Activated naive CD8-positive, alpha-beta T cell treated with anti-CD3 and anti-CD28 coated beads for 36 hours (primary cell): ENCODE data around the gene PSMB11. TPM values are rescaled to one million over a fixed set of nuclear protein-coding genes. Genes with fewer than 3 reads are reported as not detected.

ENCODE experiments used
- DNase-seq: peaks from one replicate; pipeline ENCODE4 v3.0.0; 2021
- H3K27ac Mint-ChIP-seq: one replicate; pipeline ENCODE4 v1.8.0; 2022; ENCODE audit warnings: mild to moderate bottlenecking, moderate library complexity, mixed read lengths
- H3K27me3 Mint-ChIP-seq: one replicate; pipeline ENCODE4 v1.8.0; 2022; ENCODE audit warnings: mild to moderate bottlenecking, mixed read lengths
- H3K36me3 Mint-ChIP-seq: one replicate; pipeline ENCODE4 v1.8.0; 2021; ENCODE audit warnings: mild to moderate bottlenecking, mixed read lengths
- H3K4me1 Mint-ChIP-seq: one replicate; pipeline ENCODE4 v1.8.0; 2021; ENCODE audit warnings: mixed read lengths
- H3K4me3 Mint-ChIP-seq: one replicate; pipeline ENCODE4 v1.8.0; 2022; ENCODE audit warnings: mild to moderate bottlenecking, moderate library complexity, mixed read lengths
- H3K9me3 Mint-ChIP-seq: one replicate; pipeline ENCODE4 v1.8.0; 2022; ENCODE audit warnings: mixed read lengths
- total RNA-seq, 2 experiments: library from RNA; stranded (reverse); gene quantifications; one replicate each; pipeline ENCODE4 v1.2.3, GENCODE V29; 2021

PSMB11 gene
- total RNA-seq, 2 experiments from 2014 or later, result not detected

- Mint-ChIP-seq H3K36me3 (peaks cover 8% of the 10 kb centered on the region), H3K27ac (peak within 1 kb of the TSS; percentile 74), H3K27me3 (peaks cover 13% of the 10 kb centered on the region), H3K9me3 (no peaks in the 10 kb centered on the region), H3K4me3 (peak within 1 kb of the TSS; percentile 80), H3K4me1 (peaks cover 17% of the 10 kb centered on the region)
- peak; percentile 81 for DNase-seq
Measured at GRCh38 chr14:23056956-23057756, 15.1 kb downstream of the PSMB11 start, which contains the start of gene CDH24. CDH24 (minus strand) TSS chr14:23057520; CDS start chr14:23055733, 1,787 bp downstream.

- DNase-seq, result peak; percentile 84
- Mint-ChIP-seq H3K9me3 (no peaks in the 10 kb centered on the region), H3K4me3 (peak overlapping the region; percentile 76), H3K27me3 (peaks cover 13% of the 10 kb centered on the region), H3K27ac (no peak overlapping the region), H3K4me1 (peaks cover 17% of the 10 kb centered on the region), H3K36me3 (peaks cover 13% of the 10 kb centered on the region)
Measured at GRCh38 chr14:23057757-23058653, 16.0 kb downstream of the PSMB11 start.

- Mint-ChIP-seq H3K27ac (peak overlapping the region; percentile 10), H3K36me3 (peaks cover 19% of the 10 kb centered on the region), H3K4me1 (peaks cover 17% of the 10 kb centered on the region), H3K9me3 (no peaks in the 10 kb centered on the region), H3K27me3 (peaks cover 13% of the 10 kb centered on the region), H3K4me3 (no peak overlapping the region)
- no peak for DNase-seq
Measured at GRCh38 chr14:23058654-23059504, 16.9 kb downstream of the PSMB11 start.

GRCh38 chr14:23060536-23061260, 18.7 kb downstream of the PSMB11 start:
- no peak overlapping the region for H3K27ac Mint-ChIP-seq
- no peaks in the 10 kb centered on the region for H3K9me3 Mint-ChIP-seq
- DNase-seq, result no peak
- peaks cover 26% of the 10 kb centered on the region for H3K36me3 Mint-ChIP-seq
- H3K4me1 Mint-ChIP-seq, result peaks cover 17% of the 10 kb centered on the region
- H3K4me3 Mint-ChIP-seq, result no peak overlapping the region
- peaks cover 13% of the 10 kb centered on the region for H3K27me3 Mint-ChIP-seq

- DNase-seq, result no peak
- Mint-ChIP-seq H3K36me3 (peaks cover 33% of the 10 kb centered on the region), H3K4me1 (peaks cover 9% of the 10 kb centered on the region), H3K9me3 (no peaks in the 10 kb centered on the region), H3K27ac (no peak overlapping the region), H3K27me3 (peaks cover 3% of the 10 kb centered on the region), H3K4me3 (no peak overlapping the region)
Measured at GRCh38 chr14:23062002-23062401, 20.0 kb downstream of the PSMB11 start.

- H3K27me3 Mint-ChIP-seq, result peaks cover 3% of the 10 kb centered on the region
- no peak overlapping the region for H3K27ac Mint-ChIP-seq
- no peak overlapping the region for H3K4me3 Mint-ChIP-seq
- no peaks in the 10 kb centered on the region for H3K9me3 Mint-ChIP-seq
- peaks cover 37% of the 10 kb centered on the region for H3K36me3 Mint-ChIP-seq
- DNase-seq, result no peak
- peaks cover 7% of the 10 kb centered on the region for H3K4me1 Mint-ChIP-seq
Measured at GRCh38 chr14:23063601-23064000, 21.6 kb downstream of the PSMB11 start.

- DNase-seq, result no peak
- Mint-ChIP-seq H3K4me1 (peaks cover 25% of the 10 kb centered on the region), H3K9me3 (no peaks in the 10 kb centered on the region), H3K36me3 (peaks cover 43% of the 10 kb centered on the region), H3K27me3 (no peaks in the 10 kb centered on the region), H3K4me3 (no peak overlapping the region), H3K27ac (no peak overlapping the region)
Measured at GRCh38 chr14:23066368-23066767, 24.4 kb downstream of the PSMB11 start.

- DNase-seq, result no peak
- Mint-ChIP-seq H3K27me3 (no peaks in the 10 kb centered on the region), H3K27ac (no peak overlapping the region), H3K4me3 (no peak overlapping the region), H3K36me3 (peaks cover 48% of the 10 kb centered on the region), H3K9me3 (no peaks in the 10 kb centered on the region), H3K4me1 (peaks cover 32% of the 10 kb centered on the region)
Measured at GRCh38 chr14:23066855-23067744, 25.1 kb downstream of the PSMB11 start.

- Mint-ChIP-seq H3K4me3 (peak overlapping the region; percentile 57), H3K9me3 (no peaks in the 10 kb centered on the region), H3K4me1 (peaks cover 35% of the 10 kb centered on the region), H3K27ac (peak overlapping the region; percentile 77), H3K27me3 (no peaks in the 10 kb centered on the region), H3K36me3 (peaks cover 47% of the 10 kb centered on the region)
- no peak for DNase-seq
Measured at GRCh38 chr14:23067847-23068788, 26.1 kb downstream of the PSMB11 start.

GRCh38 chr14:23068789-23069412, 26.9 kb downstream of the PSMB11 start:
- DNase-seq, result peak; percentile 66
- peak overlapping the region; percentile 77 for H3K27ac Mint-ChIP-seq
- H3K36me3 Mint-ChIP-seq, result peaks cover 41% of the 10 kb centered on the region
- peak overlapping the region; percentile 57 for H3K4me3 Mint-ChIP-seq
- no peaks in the 10 kb centered on the region for H3K9me3 Mint-ChIP-seq
- no peaks in the 10 kb centered on the region for H3K27me3 Mint-ChIP-seq
- H3K4me1 Mint-ChIP-seq, result peaks cover 35% of the 10 kb centered on the region

GRCh38 chr14:23069413-23069806, 27.4 kb downstream of the PSMB11 start:
- Mint-ChIP-seq H3K27me3 (no peaks in the 10 kb centered on the region), H3K4me3 (peak overlapping the region; percentile 91), H3K9me3 (no peaks in the 10 kb centered on the region), H3K36me3 (peaks cover 36% of the 10 kb centered on the region), H3K4me1 (peaks cover 35% of the 10 kb centered on the region), H3K27ac (peak overlapping the region; percentile 25)
- DNase-seq, result no peak
